SH-SY5Y (cell line): ENCODE results near the gene PLA2G4E.

Experiments used
- GATA2 ChIP-seq: IDR thresholded peaks from 2 replicates; pipeline ENCODE4 v1.6.1; 2011; ENCODE audit warnings: mild to moderate bottlenecking, low read depth, low read length
- GATA3 ChIP-seq: IDR thresholded peaks from 2 replicates; pipeline ENCODE4 v1.6.1; 2011; ENCODE audit warnings: low read depth, mild to moderate bottlenecking, low read length, moderate library complexity

DNA sequence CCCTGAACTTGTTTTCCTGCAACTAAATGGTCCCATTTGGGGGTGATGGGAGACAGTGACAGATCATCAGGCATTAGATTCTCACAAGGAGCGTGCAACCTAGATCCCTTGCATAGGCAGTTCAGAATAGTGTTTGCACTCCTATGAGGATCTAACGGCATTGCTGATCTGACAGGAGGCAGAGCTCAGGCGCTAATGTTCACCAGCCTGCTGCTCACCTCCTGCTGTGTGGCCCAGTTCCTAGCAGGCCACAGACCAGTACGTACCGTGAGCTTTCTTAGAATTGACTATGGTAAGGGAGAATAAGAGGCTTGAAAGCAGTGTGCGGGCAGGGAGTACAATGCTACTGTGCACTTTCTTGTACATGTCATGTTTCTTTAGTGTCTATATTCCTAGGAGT lies 17.6 kb upstream of the PLA2G4E start:
- no peak for TF ChIP-seq GATA3
- TF ChIP-seq GATA2: no peak
